CD14-positive monocyte (primary cell): ENCODE results near the gene GSTT2. TPM values are rescaled to one million over a fixed set of nuclear protein-coding genes. Genes with fewer than 3 reads are reported as not detected.
"Not testable (repeated sequence)": the region's sequence is repeated elsewhere in the genome, so short reads cannot be mapped to it uniquely, and the experiment has no call there.

Experiments used
- DNase-seq, 3 donors: peaks; one replicate each; pipeline ENCODE4 v3.0.0-alpha.2; 2011 to 2022
- H2AFZ ChIP-seq: 2 replicates; pipeline ENCODE4 v1.6.0; 2012; ENCODE audit warnings: mild to moderate bottlenecking, low read depth, low read length, inconsistent platforms; ENCODE audit not compliant: insufficient read depth, poor library complexity, severe bottlenecking
- H3K27ac ChIP-seq, 2 donors: 1 replicate in 1 of 2; 2 replicates in 1 of 2; pipeline ENCODE4 v1.5.1; 2012 to 2013; ENCODE audit warnings: low read length in 2 of 2, control low read depth in 1 of 2, inconsistent platforms in 1 of 2, low read depth in 1 of 2, mild to moderate bottlenecking in 1 of 2
- H3K27me3 ChIP-seq, 2 donors: one replicate each; pipeline versions ENCODE4 v1.6.0 to v1.6.1; 2011 to 2013; ENCODE audit warnings: low read length in 2 of 2; ENCODE audit not compliant: control insufficient read depth in 2 of 2, insufficient read depth in 2 of 2
- H3K36me3 ChIP-seq, 2 donors: replicated peaks in 1 of 2; 1 replicate in 1 of 2; 2 replicates in 1 of 2; pipeline versions ENCODE4 v1.5.1 to v1.6.1; 2012 to 2013; ENCODE audit warnings: low read length in 2 of 2, control low read depth in 1 of 2, inconsistent platforms in 1 of 2, mild to moderate bottlenecking in 1 of 2; ENCODE audit not compliant: insufficient read depth in 2 of 2, control insufficient read depth in 1 of 2
- H3K4me1 ChIP-seq, 2 donors: 1 replicate in 1 of 2; 2 replicates in 1 of 2; pipeline versions ENCODE4 v1.5.1 to v1.6.1; 2012 to 2013; ENCODE audit warnings: low read length in 2 of 2, control low read depth in 1 of 2, inconsistent platforms in 1 of 2, mild to moderate bottlenecking in 1 of 2, moderate library complexity in 1 of 2; ENCODE audit not compliant: insufficient read depth in 2 of 2, control insufficient read depth in 1 of 2
- H3K4me2 ChIP-seq: replicated peaks from 2 replicates; pipeline ENCODE3; 2012; ENCODE audit warnings: low read length, moderate library complexity, mild to moderate bottlenecking; ENCODE audit not compliant: poor library complexity, severe bottlenecking; ENCODE audit errors: extremely low read depth
- H3K4me3 ChIP-seq, 3 experiments: fragments of 200-600 bp in 1 of 3; sonication (generic) in 1 of 3; replicated peaks in 1 of 3; 1 replicate in 2 of 3; 2 replicates in 1 of 3; pipeline ENCODE4 v1.5.1; 2011 to 2013; ENCODE audit warnings: low read length in 3 of 3, mild to moderate bottlenecking in 3 of 3, control low read depth in 2 of 3, low read depth in 2 of 3, inconsistent platforms in 1 of 3, moderate library complexity in 1 of 3
- H3K79me2 ChIP-seq: 2 replicates; pipeline ENCODE4 v1.6.0; 2012; ENCODE audit warnings: mild to moderate bottlenecking, control low read depth, inconsistent platforms, low read length, moderate library complexity; ENCODE audit not compliant: insufficient read depth
- H3K9ac ChIP-seq: 2 replicates; pipeline ENCODE4 v1.6.0; 2017; ENCODE audit warnings: low read length, mild to moderate bottlenecking; ENCODE audit not compliant: insufficient read depth, poor library complexity, severe bottlenecking
- H3K9me3 ChIP-seq, 2 donors: replicated peaks in 1 of 2; 1 replicate in 1 of 2; 2 replicates in 1 of 2; pipeline versions ENCODE4 v1.5.1 to v1.6.1; 2012 to 2013; ENCODE audit warnings: low read length in 2 of 2, control low read depth in 1 of 2; ENCODE audit not compliant: control insufficient read depth in 1 of 2, insufficient read depth in 1 of 2
- H4K20me1 ChIP-seq: 2 replicates; pipeline ENCODE4 v1.6.0; 2012; ENCODE audit warnings: mild to moderate bottlenecking, low read length, control low read depth, moderate library complexity; ENCODE audit not compliant: insufficient read depth
- H3K27ac Mint-ChIP-seq, 7 donors: one replicate each; pipeline ENCODE4 v1.8.0; 2020; ENCODE audit warnings: mild to moderate bottlenecking in 7 of 7, mixed read lengths in 7 of 7, moderate library complexity in 6 of 7, inconsistent platforms in 2 of 7
- H3K27me3 Mint-ChIP-seq, 3 donors: one replicate each; pipeline ENCODE4 v1.8.0; 2021 to 2022; ENCODE audit warnings: low read depth in 3 of 3, mild to moderate bottlenecking in 3 of 3, mixed read lengths in 3 of 3, moderate library complexity in 3 of 3, inconsistent platforms in 1 of 3
- H3K36me3 Mint-ChIP-seq, 2 donors: one replicate each; pipeline ENCODE4 v1.8.0; 2020; ENCODE audit warnings: mixed read lengths in 2 of 2, inconsistent platforms in 1 of 2, mild to moderate bottlenecking in 1 of 2
- H3K4me1 Mint-ChIP-seq: one replicate; pipeline ENCODE4 v1.8.0; 2020; ENCODE audit warnings: mild to moderate bottlenecking, mixed read lengths
- H3K4me3 Mint-ChIP-seq, 2 donors: one replicate each; pipeline ENCODE4 v1.8.0; 2020; ENCODE audit warnings: mild to moderate bottlenecking in 2 of 2, mixed read lengths in 2 of 2, moderate library complexity in 1 of 2
- H3K9me3 Mint-ChIP-seq, 7 donors: one replicate each; pipeline ENCODE4 v1.8.0; 2020 to 2022; ENCODE audit warnings: mixed read lengths in 7 of 7, mild to moderate bottlenecking in 6 of 7, moderate library complexity in 6 of 7, inconsistent platforms in 2 of 7
- WGBS: methylation state at CpG from one replicate; pipeline ENCODE4 v1.1.5; 2013; ENCODE audit warnings: missing lambda C conversion rate; ENCODE audit not compliant: insufficient coverage; 5-methylcytosine and 5-hydroxymethylcytosine counted together
- intact Hi-C, 2 donors: fragments of 100-400 bp; cut with micrococcal nuclease; formaldehyde crosslinking; loops; one replicate each; pipeline versions ENCODE4 v1.15.0 to v1.15.1; 2023
- polyA plus RNA-seq, 3 donors: library from polyadenylated mRNA; depleted of rRNA in 1 of 3; unstranded in 2 of 3; stranded (reverse) in 1 of 3; fragments of 300-500 nt in 2 of 3; fragments of >200 nt in 1 of 3; fragmentation: Illumina TruSeq in 2 of 3; gene quantifications; 1 replicate in 2 of 3; 2 replicates in 1 of 3; pipeline ENCODE4 v1.2.3, GENCODE V29; 2012 to 2021
- TF ChIP-seq, protein P1 (sequence below): fragments of 200-600 bp; IDR thresholded peaks from one replicate; pipeline ENCODE4 v1.8.0; 2022; ENCODE audit warnings: antibody characterized with exemption, mild to moderate bottlenecking

The GSTT2 gene
- polyA plus RNA-seq, 3 donors = 0.15 TPM; not detected in 2

DNA sequence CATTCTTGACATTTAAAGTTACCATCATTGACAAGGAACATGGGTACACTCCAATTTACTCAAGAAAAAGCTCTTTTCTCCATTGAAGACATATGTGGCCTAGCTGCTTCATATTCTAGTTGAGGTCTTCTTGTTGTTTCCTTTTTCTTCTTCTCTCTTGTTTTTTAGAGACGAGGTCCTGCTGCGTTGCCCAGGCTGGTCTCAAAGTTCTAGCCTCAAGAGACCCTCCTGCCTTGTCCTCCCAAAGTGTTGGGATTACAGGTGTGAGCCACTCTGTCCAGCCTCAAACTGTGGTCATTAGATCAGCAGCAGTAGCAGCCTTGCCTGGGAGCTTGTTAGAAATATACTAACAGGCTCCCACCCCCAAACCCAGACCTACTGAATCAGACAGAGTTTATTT, 13.1 kb downstream of the GSTT2 start:
- intact Hi-C loops, H3K79me2 ChIP-seq, H3K4me1 ChIP-seq, H3K9ac ChIP-seq, H3K9me3 Mint-ChIP-seq, H4K20me1 ChIP-seq, H3K27me3 ChIP-seq, H2AFZ ChIP-seq, DNase-seq, H3K27ac ChIP-seq, H3K4me3 Mint-ChIP-seq, H3K9me3 ChIP-seq, H3K4me1 Mint-ChIP-seq, H3K36me3 ChIP-seq, H3K4me3 ChIP-seq, H3K27me3 Mint-ChIP-seq, H3K27ac Mint-ChIP-seq, H3K36me3 Mint-ChIP-seq, H3K4me2 ChIP-seq: not testable (repeated sequence)
- no CpG with 5 or more reads among the region's 2 CpGs for WGBS

GRCh38 chr22:23993581-23994177, 13.7 kb downstream of the GSTT2 start:
- H3K9me3 Mint-ChIP-seq, H3K4me3 ChIP-seq, H3K36me3 ChIP-seq, H3K27me3 ChIP-seq, H3K27ac Mint-ChIP-seq, intact Hi-C loops, H3K27me3 Mint-ChIP-seq, H3K4me2 ChIP-seq, H2AFZ ChIP-seq, H3K4me3 Mint-ChIP-seq, H3K79me2 ChIP-seq, DNase-seq, H3K4me1 ChIP-seq, H3K4me1 Mint-ChIP-seq, H4K20me1 ChIP-seq, H3K36me3 Mint-ChIP-seq, H3K27ac ChIP-seq, H3K9me3 ChIP-seq, H3K9ac ChIP-seq: not testable (repeated sequence)
- WGBS = no CpG with 5 or more reads among the region's 4 CpGs

GRCh38 chr22:23997092-23997491, 17.2 kb downstream of the GSTT2 start:
- Mint-ChIP-seq H3K27ac (no peak overlapping the region), H3K36me3 (no peaks in the 10 kb centered on the region), H3K4me3 (no peak overlapping the region), H3K9me3 (peaks cover 0 to 1% (median 0%) of the 10 kb centered on the region in 7 donors), H3K4me1 (peaks cover 9% of the 10 kb centered on the region), H3K27me3 (peaks cover 3 to 12% (median 7%) of the 10 kb centered on the region in 3 donors)
- Histone ChIP-seq H3K36me3 (no peaks in the 10 kb centered on the region), H3K9me3 (no peaks in the 10 kb centered on the region), H3K27me3 (no peaks in the 10 kb centered on the region), H3K4me2 (no peak overlapping the region), H3K4me3 (no peak overlapping the region), H2AFZ (no peak overlapping the region), H3K27ac (no peak overlapping the region), H3K79me2 (no peaks in the 10 kb centered on the region), H3K4me1 (no peaks in the 10 kb centered on the region), H3K9ac (no peak overlapping the region), H4K20me1 (no peaks in the 10 kb centered on the region)
- intact Hi-C loops = no loop called here
- TF ChIP-seq, protein P1, sequence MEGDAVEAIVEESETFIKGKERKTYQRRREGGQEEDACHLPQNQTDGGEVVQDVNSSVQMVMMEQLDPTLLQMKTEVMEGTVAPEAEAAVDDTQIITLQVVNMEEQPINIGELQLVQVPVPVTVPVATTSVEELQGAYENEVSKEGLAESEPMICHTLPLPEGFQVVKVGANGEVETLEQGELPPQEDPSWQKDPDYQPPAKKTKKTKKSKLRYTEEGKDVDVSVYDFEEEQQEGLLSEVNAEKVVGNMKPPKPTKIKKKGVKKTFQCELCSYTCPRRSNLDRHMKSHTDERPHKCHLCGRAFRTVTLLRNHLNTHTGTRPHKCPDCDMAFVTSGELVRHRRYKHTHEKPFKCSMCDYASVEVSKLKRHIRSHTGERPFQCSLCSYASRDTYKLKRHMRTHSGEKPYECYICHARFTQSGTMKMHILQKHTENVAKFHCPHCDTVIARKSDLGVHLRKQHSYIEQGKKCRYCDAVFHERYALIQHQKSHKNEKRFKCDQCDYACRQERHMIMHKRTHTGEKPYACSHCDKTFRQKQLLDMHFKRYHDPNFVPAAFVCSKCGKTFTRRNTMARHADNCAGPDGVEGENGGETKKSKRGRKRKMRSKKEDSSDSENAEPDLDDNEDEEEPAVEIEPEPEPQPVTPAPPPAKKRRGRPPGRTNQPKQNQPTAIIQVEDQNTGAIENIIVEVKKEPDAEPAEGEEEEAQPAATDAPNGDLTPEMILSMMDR = no peak
- WGBS = 100% methylated on average over 2 of the region's 3 CpGs
- no peak for DNase-seq

DNA sequence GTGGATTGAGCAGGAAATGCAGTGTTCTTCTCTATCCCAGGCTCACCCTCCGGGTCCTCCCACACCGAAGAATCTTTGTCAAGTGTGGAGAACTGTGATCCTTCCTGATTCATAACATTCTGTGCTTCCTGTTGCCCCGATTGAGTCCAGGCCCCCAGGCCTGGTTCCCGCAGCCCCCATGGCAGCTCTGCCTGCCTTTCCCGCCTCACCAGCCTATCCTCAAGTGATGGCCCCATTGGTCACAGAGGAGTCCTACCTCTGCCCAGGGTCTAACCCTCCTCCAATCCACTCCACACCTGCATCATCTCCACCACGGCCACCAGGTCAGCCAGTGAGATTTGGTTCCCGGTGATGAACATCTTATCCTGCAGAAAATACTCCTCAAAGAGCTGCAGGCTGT, 19.8 kb downstream of the GSTT2 start:
- DNase-seq, H3K4me1 Mint-ChIP-seq, H3K4me1 ChIP-seq, H3K9me3 Mint-ChIP-seq, H3K27me3 ChIP-seq, H3K27ac ChIP-seq, H3K4me3 Mint-ChIP-seq, H3K9me3 ChIP-seq, H3K36me3 ChIP-seq, H3K4me3 ChIP-seq, H3K36me3 Mint-ChIP-seq, H2AFZ ChIP-seq, H3K27ac Mint-ChIP-seq, H4K20me1 ChIP-seq, H3K9ac ChIP-seq, intact Hi-C loops, H3K79me2 ChIP-seq, H3K4me2 ChIP-seq: not testable (repeated sequence)
- peaks cover 5 to 12% (median 7%) of the 10 kb centered on the region in 3 donors for H3K27me3 Mint-ChIP-seq
- WGBS = 80% methylated on average over 5 of the region's 7 CpGs
